Muscle layer of colon (tissue), 2 donors: Measurements from ENCODE around the gene CIB2.

Experiments
- H3K27ac ChIP-seq: one replicate; pipeline ENCODE4 v1.7.0; 2013; ENCODE audit warnings: low read depth, mild to moderate bottlenecking, low read length, moderate library complexity
- H3K27me3 ChIP-seq, 2 donors: one replicate each; pipeline ENCODE4 v1.7.0; 2013; ENCODE audit warnings: low read length in 2 of 2, mild to moderate bottlenecking in 2 of 2; ENCODE audit not compliant: insufficient read depth in 2 of 2, control insufficient read depth in 1 of 2
- H3K36me3 ChIP-seq: one replicate; pipeline ENCODE4 v1.7.0; 2013; ENCODE audit warnings: mild to moderate bottlenecking, low read length; ENCODE audit not compliant: insufficient read depth
- H3K4me1 ChIP-seq: one replicate; pipeline ENCODE4 v1.7.0; 2013; ENCODE audit warnings: mild to moderate bottlenecking, low read length; ENCODE audit not compliant: insufficient read depth
- H3K4me3 ChIP-seq, 2 donors: one replicate each; pipeline ENCODE4 v1.7.0; 2013; ENCODE audit warnings: low read length in 2 of 2, low read depth in 1 of 2, mild to moderate bottlenecking in 1 of 2, moderate library complexity in 1 of 2
- H3K9ac ChIP-seq: one replicate; pipeline ENCODE4 v1.7.0; 2013; ENCODE audit warnings: low read length
- H3K9me3 ChIP-seq: one replicate; pipeline ENCODE4 v1.7.0; 2013; ENCODE audit warnings: mild to moderate bottlenecking, low read length
- donor health status: abdominal sarcoma.
- donor health status: Adenocarcinoma of cecum.

Gene CIB2

DNA sequence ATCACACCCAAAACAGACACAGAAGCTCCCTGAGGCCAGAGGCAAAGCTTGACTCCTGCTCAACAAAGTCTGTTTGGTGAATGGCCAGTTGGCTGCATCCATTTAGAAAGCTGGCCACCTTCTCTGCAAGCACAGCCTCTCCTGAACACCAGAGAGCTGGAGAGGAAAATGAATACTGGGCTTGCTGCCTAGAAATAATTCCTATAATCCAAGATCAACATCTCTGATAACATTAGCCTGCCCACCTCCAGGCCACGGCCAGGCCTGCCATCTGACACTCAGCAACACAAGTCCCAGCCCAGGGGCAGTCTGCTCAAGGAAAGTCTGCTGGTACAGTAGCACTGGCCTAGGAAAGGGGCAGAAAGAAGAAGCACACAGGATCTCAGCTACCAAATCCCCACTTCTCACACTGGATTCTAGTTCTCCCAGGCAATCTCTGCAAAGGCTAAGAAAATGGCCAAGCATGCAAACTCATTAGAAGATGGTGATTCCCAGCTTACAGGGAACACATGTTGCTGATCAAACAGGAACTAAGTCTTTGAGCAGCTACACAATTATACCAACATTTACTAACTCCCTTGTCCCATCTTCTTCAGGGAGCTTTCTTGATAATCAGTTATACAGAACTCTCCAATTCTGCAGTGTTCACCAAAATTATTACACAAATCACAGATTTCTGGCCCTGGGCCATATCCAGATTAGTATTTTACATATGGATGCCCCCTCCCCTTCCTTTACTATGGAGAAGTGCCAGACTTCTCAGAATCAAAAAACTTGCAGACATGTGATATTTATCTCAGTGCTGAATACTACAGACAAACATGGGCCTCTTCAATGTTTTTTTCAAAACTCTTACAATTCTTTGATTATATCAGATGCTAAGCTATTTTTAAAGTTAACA lies 63.7 kb downstream of the CIB2 start:
- Histone ChIP-seq H3K9ac (no peak overlapping the region), H3K4me1 (peaks cover 89% of the 10 kb centered on the region), H3K9me3 (no peaks in the 10 kb centered on the region), H3K4me3 (no peak overlapping the region), H3K27ac (peak overlapping the region; percentile 35), H3K27me3 (no peaks in the 10 kb centered on the region), H3K36me3 (no peaks in the 10 kb centered on the region)

DNA sequence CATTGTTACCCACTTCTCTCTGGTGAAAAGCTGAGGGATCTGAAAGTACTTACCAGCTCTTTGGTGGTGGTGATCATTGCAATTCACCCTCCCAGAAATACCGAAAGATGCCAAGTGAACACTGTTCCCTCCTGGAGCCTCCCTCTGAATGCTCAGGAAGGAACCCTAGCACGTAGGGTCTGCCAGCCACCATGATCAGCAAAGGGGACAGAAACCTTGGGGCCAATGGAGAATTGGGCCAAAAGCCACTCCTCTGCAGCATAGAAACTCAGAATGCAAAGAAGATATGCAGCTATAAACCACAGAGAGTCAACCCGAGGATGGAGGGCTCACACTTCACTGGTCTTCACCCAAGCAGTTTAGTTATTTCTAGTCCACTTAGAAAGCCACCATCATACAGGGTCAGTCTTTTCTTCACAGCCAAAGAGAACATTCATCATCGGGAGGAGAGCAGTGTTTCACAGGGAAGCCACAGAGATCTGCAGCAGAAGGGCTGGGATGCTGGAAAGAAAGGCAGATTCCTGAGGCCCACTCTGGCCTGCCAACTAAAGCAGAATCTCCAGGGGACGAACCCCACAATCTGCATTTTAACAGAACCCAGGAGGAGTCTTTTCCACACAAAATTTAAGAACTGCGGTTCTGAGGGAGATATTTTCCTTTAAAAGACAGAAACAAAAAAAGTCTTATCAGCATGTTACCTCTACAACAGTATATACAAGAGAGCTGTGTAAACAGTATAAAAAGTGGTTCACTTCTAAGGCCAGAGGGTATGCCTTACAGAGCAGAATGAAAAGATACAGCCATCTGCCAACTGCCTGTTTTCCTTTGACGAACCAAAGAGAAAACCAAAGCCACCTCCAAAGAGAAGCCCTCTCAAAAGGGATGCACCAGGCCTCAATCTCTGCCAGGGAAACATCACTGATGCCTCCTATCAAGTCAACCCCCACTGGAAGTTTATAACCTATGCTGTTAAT lies 65.0 kb downstream of the CIB2 start:
- Histone ChIP-seq H3K27me3 (no peaks in the 10 kb centered on the region), H3K4me3 (no peak overlapping the region), H3K36me3 (no peaks in the 10 kb centered on the region), H3K4me1 (peaks cover 84% of the 10 kb centered on the region), H3K9me3 (no peaks in the 10 kb centered on the region), H3K27ac (peak overlapping the region; percentile 50), H3K9ac (no peak overlapping the region)

DNA sequence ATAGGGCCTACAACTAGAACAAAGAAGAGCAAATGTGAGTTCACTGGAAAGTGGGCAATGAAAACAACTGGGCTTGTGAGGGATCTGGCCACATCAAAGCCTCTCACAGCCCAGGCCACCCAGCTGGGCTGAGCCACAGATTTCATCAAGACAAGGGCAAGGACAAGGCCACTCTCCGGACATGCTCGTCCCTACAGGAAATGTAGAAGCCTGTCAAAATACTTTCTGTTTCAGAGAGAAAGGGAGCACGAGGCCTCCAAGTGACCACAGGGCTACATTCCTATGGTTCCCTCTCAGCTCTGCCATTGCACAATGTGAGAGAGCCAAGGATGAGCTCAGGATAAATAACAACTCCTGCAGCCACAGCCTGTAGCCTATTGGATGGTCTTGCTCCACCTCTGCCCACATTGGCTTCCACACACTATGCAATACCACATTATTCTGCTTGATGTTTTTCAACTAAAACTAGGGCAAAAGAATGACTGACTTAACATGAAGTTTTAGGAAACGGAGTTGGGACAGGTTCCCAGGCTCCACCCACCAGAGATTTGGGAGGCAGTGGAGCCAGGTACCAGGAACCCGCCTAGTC lies 65.9 kb downstream of the CIB2 start:
- Histone ChIP-seq H3K27me3 (no peaks in the 10 kb centered on the region), H3K27ac (peak overlapping the region; percentile 75), H3K9me3 (no peaks in the 10 kb centered on the region), H3K36me3 (no peaks in the 10 kb centered on the region), H3K4me3 (peak overlapping the region in 1 of 2 donors; percentile 15), H3K9ac (no peak overlapping the region), H3K4me1 (peaks cover 84% of the 10 kb centered on the region)

DNA sequence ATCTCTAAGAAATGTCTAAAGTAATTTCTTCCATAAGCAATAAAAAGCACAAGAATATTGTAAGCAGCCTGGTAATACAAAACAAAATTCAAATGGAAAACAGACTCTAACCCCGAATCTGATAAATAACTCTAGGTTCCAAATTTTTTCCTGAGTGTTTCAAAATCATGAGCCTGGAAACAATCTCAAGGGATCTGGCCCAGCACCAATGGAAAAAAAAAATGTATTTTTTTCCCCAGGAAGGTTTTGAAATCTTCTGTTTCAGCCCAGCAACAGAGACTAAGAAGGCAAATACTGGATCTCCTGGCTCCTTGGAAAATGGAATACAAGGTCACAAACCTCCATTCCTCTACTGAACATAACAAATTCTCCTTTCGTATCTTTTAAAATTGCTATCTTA lies 66.7 kb downstream of the CIB2 start:
- no peak overlapping the region for H3K4me3 ChIP-seq
- peaks cover 79% of the 10 kb centered on the region for H3K4me1 ChIP-seq

DNA sequence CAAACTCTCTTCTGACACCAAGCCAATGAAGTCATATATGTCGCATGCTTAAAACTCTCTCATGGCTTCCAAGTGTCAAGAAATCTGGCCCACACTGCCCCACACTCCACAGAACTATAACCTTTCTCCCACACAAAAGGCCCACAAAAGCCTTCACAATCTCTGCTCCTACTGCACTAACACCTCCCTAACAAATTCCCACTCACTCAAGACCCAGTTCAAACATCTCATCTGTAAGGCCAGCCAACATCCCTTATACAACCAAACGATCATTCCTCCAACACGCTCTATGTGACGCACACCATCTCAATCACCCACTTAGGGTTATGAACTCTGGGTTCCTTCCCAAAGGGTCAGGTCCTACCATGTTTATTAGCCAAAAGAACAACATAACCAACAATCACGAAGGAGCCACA lies 67.3 kb downstream of the CIB2 start:
- peaks cover 79% of the 10 kb centered on the region for H3K4me1 ChIP-seq
- H3K9me3 ChIP-seq: no peaks in the 10 kb centered on the region
- H3K27ac ChIP-seq: peak overlapping the region; percentile 17
- H3K27me3 ChIP-seq: no peaks in the 10 kb centered on the region
- H3K9ac ChIP-seq: no peak overlapping the region
- no peaks in the 10 kb centered on the region for H3K36me3 ChIP-seq
- no peak overlapping the region for H3K4me3 ChIP-seq

More for the DNA sequence above, 66.7 kb downstream of the CIB2 start:
- Histone ChIP-seq H3K27me3 (no peaks in the 10 kb centered on the region), H3K9me3 (no peaks in the 10 kb centered on the region), H3K36me3 (no peaks in the 10 kb centered on the region), H3K27ac (peak overlapping the region; percentile 75), H3K9ac (no peak overlapping the region)

DNA sequence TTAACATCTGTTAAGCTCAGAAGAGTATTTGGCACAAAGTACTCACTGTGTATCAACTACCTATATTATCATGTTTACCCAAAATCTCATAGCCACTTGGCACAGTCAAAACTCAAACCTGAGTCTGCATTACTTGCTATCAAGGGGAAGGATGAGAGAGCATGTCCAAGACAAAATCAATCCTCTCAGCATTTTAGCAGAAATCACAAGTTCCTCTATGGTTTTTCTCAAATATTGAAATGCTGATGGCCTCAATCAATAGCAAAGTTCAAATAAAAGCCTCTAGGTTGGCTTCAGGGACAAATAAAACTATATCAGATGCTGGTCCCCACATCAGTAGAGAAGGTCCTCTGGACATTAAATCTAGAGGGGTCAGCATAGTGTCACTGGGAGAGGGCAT lies 68.0 kb downstream of the CIB2 start:
- no peaks in the 10 kb centered on the region for H3K27me3 ChIP-seq
- H3K4me1 ChIP-seq: peaks cover 79% of the 10 kb centered on the region
- H3K27ac ChIP-seq: no peak overlapping the region
- no peak overlapping the region for H3K4me3 ChIP-seq
- H3K9ac ChIP-seq: no peak overlapping the region
- H3K36me3 ChIP-seq: no peaks in the 10 kb centered on the region
- no peaks in the 10 kb centered on the region for H3K9me3 ChIP-seq

DNA sequence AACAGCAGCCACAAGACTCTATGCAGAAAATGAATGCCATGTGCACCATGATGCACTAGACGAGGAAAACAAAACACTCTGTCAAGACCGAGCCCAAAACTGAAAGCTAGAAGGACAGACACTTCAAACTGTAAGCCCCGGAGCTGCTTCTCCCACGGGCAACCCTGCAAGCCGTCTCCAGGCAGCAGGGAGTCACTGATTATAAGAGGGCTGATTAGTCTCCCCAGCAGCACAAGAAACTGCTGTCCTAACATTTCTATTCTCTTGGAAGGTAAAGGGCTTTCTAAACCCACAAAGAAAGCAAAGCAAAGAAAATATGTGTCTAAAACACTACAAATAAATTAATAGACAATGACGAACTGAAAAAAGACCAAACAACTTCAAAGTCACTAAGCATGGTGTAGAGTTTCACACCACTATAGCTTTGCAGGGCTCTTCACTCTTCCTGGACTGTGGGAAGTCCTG lies 69.2 kb downstream of the CIB2 start:
- Histone ChIP-seq H3K4me1 (peaks cover 77% of the 10 kb centered on the region), H3K9ac (no peak overlapping the region), H3K4me3 (peak overlapping the region in 1 of 2 donors; percentile 43), H3K36me3 (no peaks in the 10 kb centered on the region), H3K27me3 (no peaks in the 10 kb centered on the region), H3K27ac (no peak overlapping the region), H3K9me3 (no peaks in the 10 kb centered on the region)

DNA sequence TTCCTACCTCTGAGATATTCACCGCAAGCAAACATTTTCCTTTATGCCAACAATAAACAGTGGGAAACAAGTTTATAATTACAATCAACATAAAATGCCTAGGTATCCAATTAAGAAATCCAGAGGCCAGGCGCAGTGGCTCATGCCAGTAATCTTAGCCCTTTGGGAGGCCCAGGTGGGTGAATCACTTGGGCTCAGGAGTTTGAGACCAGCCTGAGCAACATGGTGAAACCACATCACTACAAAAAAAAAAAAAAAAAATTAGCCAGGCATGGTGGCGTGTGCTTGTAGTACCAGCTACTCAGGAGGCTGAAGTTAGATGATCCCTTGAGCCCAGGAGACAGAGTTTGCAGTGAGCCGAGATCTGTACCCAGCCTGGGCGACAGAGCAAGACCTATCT lies 71.0 kb downstream of the CIB2 start:
- H3K9me3 ChIP-seq: no peaks in the 10 kb centered on the region
- H3K4me3 ChIP-seq: no peak overlapping the region
- no peak overlapping the region for H3K9ac ChIP-seq
- H3K27ac ChIP-seq: no peak overlapping the region
- H3K4me1 ChIP-seq: peaks cover 77% of the 10 kb centered on the region
- no peaks in the 10 kb centered on the region for H3K27me3 ChIP-seq
- no peaks in the 10 kb centered on the region for H3K36me3 ChIP-seq

DNA sequence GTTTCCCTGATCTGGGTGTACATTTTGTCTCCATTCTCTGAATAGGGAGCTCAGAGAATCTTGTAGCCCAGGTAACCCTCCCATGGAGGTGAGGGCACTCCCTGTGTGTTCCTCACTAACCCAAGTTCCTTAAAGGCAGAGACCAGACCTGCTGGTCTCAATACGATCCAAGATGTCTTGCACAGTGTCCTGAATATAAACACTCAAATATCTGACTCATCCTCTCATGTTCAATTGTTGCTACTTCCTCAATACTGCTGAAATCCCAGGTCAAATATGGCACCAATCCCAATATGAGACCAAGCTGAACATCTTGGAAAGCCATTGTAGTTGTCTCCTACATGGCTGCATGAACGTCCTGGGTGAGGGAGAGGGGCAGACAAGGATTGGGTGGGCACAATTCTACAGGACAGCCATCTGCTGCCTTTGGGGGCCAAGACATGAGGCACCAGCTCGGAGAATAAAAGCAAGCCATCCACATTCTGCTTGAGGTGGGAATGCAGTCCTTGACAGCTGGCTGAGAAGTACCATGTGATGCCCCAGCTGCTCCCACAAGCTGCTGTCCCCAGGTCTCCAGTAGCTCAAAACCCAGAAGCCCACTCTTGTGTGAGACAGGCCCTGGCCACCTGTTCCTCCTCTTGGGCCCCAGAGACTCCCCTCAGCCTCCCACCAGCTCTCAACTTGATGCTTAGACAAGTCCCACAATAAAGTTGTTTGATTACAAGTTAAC lies 72.0 kb downstream of the CIB2 start:
- Histone ChIP-seq H3K9ac (no peak overlapping the region), H3K4me1 (peaks cover 69% of the 10 kb centered on the region), H3K36me3 (no peaks in the 10 kb centered on the region), H3K9me3 (no peaks in the 10 kb centered on the region), H3K4me3 (no peak overlapping the region), H3K27me3 (no peaks in the 10 kb centered on the region), H3K27ac (peak overlapping the region; percentile 14)

DNA sequence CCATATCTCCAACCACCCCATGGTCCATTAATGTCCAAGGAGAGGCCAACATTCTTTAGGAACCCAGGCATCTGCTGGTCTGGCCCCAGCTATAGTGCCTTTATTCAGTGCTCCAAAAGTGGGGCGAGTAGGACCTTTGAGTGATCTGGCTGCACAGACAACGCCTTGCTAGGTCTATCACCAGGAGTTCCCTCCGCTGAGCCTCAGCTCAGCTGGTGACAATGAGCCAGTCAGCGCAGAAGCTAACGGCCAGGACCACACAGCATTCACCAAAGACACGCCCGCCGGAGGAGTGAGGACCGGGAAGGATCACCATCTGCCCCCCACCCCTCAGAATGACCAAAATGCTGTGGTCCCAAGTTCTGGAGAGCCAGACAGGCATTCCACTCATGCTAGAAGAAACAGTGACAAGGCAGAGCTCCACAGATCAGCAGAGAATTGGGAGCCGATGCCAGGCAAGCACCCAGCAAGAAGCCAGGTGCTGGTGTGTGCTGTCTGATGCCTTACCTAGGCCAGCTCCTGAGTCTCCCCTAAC lies 72.8 kb downstream of the CIB2 start:
- Histone ChIP-seq H3K9ac (no peak overlapping the region), H3K27me3 (no peaks in the 10 kb centered on the region), H3K9me3 (no peaks in the 10 kb centered on the region), H3K4me3 (no peak overlapping the region), H3K4me1 (peaks cover 61% of the 10 kb centered on the region), H3K36me3 (peaks cover 7% of the 10 kb centered on the region), H3K27ac (no peak overlapping the region)
